K562 (cell line): Measurements from ENCODE around the gene PHYHD1.

Source experiments
- ATF2 ChIP-seq: sonication (generic); formaldehyde crosslinking; IDR thresholded peaks from 2 replicates; pipeline ENCODE4 v1.8.1; 2022; ENCODE audit warnings: missing genetic modification reagents
- CTCF ChIP-seq, 3 experiments: IDR thresholded peaks in 2 of 3; conservative IDR thresholded peaks in 1 of 3; 2 replicates each; pipeline ENCODE4 v1.5.1; 2011 to 2012; ENCODE audit warnings: low read length in 3 of 3, mild to moderate bottlenecking in 3 of 3, control low read depth in 2 of 3, improper control_type of control experiment in 1 of 3, inconsistent platforms in 1 of 3, low read depth in 1 of 3, mixed read lengths in 1 of 3, moderate library complexity in 1 of 3; ENCODE audit not compliant: insufficient read depth in 2 of 3
- E2F1 ChIP-seq: sonication (generic); formaldehyde crosslinking; IDR thresholded peaks from 2 replicates; pipeline ENCODE4 v1.8.1; 2023; ENCODE audit warnings: mild to moderate bottlenecking, missing genetic modification reagents, moderate library complexity
- MXD1 ChIP-seq: fragments of 250-450 bp; sonication (Bioruptor Pico); IDR thresholded peaks from 2 replicates; pipeline ENCODE4 v1.8.0; 2021; ENCODE audit warnings: borderline replicate concordance, mild to moderate bottlenecking, moderate library complexity; ENCODE audit not compliant: poor library complexity, severe bottlenecking
- RBFOX2 ChIP-seq: fragments of 200-400 bp; formaldehyde crosslinking; IDR thresholded peaks from 2 replicates; pipeline ENCODE4 v1.6.1; 2017; ENCODE audit warnings: low read depth, mild to moderate bottlenecking, low read length, moderate library complexity
- USF1 ChIP-seq: sonication (generic); formaldehyde crosslinking; IDR thresholded peaks from 2 replicates; pipeline ENCODE4 v1.9.0; 2022; ENCODE audit warnings: mild to moderate bottlenecking, missing genetic modification reagents
- ZNF174 ChIP-seq: fragments of 250-450 bp; sonication (Bioruptor Pico); IDR thresholded peaks from 2 replicates; pipeline ENCODE4 v1.4.0; 2020; ENCODE audit warnings: mild to moderate bottlenecking
- ZNF280B ChIP-seq: fragments of 250-450 bp; sonication (Bioruptor Pico); IDR thresholded peaks from 2 replicates; pipeline ENCODE4 v1.5.1; 2021; ENCODE audit warnings: mild to moderate bottlenecking

GRCh38 chr9:128886211-128886891, 34.4 kb upstream of the PHYHD1 start:
- TF ChIP-seq CTCF (IDR thresholded peaks at IDR 0.05 in 2 of 3, conservative IDR thresholded peaks at IDR 0.05 in 1 of 3; ENCODE audit: insufficient read depth in 2 of 3, low read depth in 1 of 3, low read length in 3 of 3) (no peak), ATF2 (CRISPR knock-in tag) (no peak), ZNF174 (CRISPR knock-in tag) (no peak), ZNF280B (no peak), E2F1 (CRISPR knock-in tag) (no peak), RBFOX2 (no peak), USF1 (no peak), MXD1 (CRISPR knock-in tag) (no peak)
